NCI-H2107 treated with DMSO at 0.1 percent for 48 hours (cell line): ENCODE measurements around the gene IGFBPL1.
"Not testable (repeated sequence)": the region's sequence is repeated elsewhere in the genome, so short reads cannot be mapped to it uniquely, and the experiment has no call there.

Experiments used
- DNase-seq: peaks from one replicate; lab custom pipeline; 2025; ENCODE audit not compliant: unreplicated experiment; lab: John Stamatoyannopoulos, UW

IGFBPL1 gene

DNA sequence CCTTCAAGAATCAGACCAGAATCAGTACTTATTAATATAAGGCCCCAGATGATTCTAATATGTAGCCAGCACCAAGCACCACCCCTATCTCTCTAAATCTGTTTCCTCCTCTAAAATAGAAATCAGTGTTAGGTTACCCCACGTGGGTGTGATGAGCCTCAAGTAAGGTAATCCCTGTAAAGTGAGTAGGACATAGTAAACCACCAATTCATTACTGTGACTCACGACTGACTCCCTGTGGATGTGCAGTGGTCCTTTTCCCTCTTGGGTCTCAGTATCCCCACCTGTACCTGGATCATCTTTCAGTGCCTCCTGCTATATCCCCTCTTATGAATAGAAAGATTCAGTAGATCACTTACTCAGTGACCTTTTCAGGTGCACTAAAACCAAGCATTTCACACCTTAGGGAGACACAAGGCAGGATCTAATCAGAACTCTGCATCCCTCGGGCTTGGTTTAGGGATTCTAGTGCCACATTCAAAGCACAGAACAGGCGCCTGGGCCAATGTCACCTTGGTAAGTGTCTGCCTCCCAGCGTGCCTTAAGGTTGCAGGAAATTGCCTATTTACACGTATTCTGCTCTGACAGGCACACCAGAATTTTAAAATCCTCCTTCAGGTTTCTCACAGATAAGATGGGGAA lies 43.9 kb downstream of the IGFBPL1 start:
- DNase-seq = peak; percentile 72

DNA sequence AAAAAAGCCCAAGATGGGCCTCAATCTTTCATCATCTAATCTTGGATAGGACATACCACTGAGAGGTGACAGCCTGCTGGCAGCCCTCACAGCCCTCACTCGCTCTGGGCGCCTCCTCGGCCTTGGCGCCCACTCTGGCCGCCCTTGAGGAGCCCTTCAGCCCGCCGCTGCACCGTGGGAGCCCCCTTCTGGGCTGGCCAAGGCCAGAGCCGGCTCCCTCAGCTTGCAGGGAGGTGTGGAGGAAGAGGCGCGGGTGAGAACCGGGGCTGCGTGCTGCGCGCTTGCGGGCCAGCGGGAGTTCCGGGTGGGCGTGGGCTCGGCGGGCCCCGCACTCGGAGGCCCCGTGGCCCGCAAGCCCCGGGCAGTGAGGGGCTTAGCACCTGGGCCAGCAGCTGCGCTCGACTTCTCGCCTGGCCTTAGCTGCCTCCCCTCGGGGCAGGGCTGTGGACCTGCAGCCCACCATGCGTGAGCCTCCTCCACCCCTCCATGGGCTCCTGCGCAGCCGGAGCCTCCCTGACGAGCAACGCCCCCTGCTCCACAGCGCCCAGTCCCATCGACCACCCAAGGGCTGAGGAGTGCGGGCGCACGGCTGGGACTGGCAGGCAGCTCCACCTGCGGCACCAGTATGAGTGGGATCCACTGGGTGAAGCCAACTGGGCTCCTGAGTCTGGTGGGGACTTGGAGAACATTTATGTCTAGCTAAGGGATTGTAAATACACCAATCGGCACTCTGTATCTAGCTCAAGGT lies 46.7 kb downstream of the IGFBPL1 start:
- DNase-seq = not testable (repeated sequence)

DNA sequence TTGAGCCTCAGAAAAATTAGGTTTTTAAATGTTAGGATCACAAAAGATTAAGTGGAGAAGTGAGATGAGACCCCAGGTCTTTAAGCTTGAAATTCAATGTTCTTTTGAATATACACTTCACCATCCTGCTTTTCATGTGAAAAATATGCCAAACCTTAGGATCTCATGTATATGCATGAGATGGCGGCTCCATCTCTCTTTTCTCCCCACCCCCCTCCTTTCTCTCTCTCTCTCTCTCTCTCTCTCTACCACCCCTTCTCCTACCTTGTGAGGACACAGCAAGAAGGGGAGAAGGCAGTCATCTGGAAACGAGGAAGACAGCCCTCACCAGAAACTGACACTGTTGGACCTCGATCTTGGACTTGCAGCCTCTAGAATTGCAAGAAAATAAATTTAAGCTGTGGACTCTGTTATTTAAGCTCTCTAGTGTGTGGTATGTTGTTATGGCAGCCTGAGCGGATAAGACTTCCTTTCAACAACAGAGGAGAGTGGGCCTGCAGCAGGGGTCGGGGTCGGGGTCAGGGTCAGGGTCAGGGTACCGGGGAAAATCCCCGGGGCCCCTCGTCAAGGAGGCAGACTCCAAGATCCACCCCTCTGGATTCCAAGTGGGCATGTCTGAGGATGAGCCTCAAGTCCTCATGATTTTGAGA lies 48.1 kb downstream of the IGFBPL1 start:
- no peak for DNase-seq

DNA sequence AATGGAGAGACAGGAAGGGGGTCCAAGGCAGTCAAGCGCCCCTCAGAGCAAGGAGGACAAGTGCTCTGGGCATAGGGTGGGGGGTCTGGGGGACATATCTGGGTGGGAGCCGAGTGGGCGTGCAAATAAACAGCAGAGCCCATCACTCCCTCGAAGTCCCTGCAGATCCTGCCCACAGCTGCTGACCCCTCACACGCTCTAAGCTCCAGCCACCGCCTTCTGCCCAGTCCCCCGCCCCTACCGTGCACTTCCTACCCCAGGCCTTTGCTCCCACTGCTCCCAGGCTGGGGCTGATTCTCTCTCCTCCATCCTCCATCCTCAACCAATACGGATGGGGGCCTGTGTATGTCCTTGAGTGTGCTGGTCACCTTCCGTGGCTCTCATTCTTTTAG lies 48.7 kb downstream of the IGFBPL1 start:
- DNase-seq = no peak

DNA sequence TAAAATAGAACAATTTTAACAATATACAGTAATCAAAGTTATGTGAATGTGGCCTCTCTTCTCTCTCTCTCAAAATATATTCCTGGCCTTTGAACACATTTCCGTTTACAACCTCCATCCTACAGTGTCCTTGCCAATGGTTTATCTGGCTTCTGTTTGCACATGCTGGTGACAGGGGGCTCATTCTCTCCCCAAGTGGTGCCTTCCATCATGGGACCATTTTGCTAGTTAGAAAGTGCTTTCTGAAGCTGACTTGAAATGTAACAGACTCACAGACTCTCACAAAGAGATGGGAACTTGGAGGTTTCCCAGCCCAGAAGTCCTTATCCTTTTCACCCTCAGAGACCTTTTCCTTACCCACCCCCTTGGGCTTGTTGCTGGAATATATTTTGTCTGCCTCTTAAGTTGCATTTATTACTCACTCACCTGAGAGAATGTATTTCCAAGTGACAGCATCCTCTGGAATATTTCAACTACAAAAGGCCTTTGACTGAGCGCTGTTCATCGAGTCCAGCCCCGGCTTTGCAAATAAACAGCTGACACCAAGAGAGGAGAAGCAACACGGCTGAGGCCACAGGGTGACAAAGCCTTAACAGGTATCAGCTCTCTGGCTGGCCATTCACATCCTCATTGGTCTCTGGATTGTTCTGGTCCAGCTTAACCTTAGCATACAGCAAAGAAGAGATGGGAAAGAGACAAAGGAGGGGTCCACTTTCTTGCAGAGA lies 49.2 kb downstream of the IGFBPL1 start:
- DNase-seq = no peak

DNA sequence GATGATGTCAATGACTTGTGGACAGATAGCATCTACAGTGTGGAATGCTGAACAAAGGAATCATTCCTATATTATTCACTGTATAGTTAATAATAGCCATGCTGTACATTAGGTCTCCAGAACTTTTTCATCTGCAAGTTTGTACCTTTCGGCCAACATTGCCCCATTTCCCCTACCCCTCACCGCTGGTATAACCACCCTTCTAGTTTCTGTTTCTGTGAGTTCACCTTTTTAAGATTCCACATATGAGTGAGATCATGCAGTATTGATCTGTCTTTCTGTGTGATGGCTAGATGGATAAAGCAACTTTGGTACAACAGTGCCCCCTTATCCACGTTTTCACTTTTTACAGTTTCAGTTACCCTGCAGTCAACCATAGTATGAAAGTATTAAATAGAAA lies 50.6 kb downstream of the IGFBPL1 start:
- no peak for DNase-seq

DNA sequence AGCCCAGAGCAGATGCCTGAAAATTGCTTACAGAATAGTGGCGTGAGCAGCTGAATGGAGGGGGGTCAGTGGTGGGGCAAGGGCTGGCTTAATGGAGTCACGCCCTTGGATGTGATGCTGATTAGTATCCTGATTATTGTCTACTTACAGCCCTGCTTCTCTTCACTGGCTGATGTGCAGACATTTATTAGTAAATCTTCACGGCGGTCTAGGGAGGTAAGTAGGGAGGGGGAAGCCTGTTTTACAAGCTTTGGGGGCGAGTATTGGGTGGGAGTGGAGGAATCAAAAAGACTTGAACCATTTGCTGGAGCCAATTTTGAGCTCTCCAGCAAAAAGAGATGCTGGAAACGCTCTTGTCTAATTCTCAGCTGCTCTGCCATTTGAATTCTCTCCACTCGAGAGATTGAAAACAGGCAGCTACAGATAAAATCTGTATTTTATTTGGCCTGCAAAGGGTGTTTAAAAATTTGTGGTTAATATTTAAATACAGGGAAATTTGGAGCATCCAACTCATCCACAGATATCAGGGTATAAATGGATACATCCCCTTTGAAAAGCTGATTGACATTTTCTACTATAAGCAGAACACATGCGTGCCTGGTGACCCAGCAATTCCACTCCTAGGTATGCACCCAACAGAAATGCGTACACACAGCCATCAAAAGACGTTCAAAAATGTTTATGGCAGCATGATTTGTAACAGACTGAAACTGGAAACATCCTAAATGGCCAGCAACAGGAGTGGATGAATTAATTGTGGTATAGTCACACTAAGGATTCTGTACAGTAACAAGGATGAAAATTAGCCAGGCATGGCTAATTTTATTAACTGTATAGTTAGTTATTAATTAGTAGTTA lies 51.3 kb downstream of the IGFBPL1 start:
- no peak for DNase-seq

DNA sequence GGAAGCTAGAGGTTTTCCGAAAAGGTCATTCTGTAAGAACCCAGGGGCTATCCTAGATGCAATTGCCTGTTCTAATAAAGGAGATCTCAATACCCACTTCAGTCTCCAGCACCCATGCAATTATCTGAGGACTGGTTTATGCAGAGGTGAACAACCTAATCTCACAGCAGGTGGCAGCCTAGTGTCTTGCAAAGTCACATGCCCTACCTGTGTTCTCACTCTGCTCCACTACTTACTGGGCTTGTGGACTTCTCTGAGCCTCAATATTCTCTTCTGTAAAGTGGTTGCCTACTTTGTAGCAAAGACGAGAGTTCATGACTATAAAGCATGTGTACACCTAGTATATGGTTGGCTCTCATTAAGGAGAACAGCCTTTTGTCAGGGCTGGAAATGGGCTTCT lies 52.8 kb downstream of the IGFBPL1 start:
- DNase-seq = peak; percentile 66

DNA sequence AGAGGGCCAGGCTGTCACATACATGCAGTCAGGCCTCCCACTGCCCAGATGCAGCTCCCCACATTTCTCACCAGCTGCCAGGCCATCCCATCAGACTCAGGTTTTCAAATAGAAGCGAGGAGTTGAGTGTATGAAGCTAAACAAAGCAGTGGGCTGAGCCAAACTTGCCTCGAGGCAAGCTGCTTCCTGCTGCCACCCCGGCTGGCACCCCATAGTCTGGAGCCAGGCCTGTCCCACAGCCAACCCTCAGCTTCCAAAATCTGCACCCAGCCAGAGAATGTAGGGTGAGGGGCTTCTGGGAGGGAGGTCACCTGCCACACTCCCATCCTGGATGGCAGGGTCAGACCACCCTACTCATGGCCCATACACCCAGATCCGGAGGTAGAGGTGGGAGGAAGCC lies 54.1 kb downstream of the IGFBPL1 start:
- no peak for DNase-seq

DNA sequence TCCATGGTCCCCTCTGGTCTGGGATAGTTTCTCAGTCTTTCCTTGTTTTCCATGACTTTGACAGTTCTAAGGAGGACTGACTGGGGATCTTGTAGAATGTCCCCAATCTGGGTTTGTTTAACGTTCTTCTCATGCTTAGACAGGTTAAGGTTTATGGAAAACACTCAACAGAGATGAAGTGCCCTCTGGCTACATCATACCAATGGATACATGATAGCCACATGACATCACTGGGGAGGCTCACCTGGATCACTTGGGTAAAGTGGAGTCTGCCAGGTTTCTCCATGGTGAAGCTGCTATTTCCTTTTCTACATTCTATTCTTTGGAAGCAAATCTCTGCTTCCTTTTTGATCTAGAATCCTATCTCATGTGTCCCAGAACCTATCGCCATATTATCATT lies 55.5 kb downstream of the IGFBPL1 start:
- no peak for DNase-seq

DNA sequence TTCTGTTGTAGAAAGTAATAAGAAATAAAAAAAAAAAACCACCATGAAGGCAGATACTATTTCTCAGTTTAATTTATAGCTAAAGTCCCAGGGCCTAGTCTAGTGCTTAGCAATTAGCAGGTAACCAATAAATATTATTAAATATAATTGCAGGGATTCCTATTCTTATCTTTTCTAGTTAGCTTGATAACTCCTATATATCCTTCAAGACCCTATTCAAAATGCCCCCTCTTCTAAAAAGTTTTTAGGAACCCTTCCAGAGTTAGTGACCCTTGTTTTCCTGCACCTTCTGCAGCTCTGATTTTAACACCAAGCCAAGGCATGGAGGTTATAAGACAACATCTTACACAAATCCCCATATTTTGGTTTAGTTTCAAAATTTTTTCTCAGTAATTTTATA lies 56.4 kb downstream of the IGFBPL1 start:
- no peak for DNase-seq

DNA sequence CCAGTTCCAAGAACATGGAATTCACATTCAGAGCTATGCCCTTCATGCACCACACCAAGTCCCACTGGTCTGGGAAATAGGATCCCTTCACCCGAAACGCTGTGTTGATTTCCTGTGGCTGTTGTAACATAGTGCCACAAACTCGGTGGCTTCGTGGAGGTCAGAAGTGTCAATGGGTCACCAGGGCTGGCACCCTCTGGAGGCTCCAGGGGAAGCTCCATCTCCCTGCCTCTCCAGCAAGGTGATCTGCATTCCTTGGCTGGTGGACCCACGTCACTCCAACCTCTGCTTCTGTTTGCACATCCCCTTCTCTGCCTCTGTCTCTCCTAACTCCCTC lies 60.7 kb downstream of the IGFBPL1 start:
- DNase-seq = no peak

DNA sequence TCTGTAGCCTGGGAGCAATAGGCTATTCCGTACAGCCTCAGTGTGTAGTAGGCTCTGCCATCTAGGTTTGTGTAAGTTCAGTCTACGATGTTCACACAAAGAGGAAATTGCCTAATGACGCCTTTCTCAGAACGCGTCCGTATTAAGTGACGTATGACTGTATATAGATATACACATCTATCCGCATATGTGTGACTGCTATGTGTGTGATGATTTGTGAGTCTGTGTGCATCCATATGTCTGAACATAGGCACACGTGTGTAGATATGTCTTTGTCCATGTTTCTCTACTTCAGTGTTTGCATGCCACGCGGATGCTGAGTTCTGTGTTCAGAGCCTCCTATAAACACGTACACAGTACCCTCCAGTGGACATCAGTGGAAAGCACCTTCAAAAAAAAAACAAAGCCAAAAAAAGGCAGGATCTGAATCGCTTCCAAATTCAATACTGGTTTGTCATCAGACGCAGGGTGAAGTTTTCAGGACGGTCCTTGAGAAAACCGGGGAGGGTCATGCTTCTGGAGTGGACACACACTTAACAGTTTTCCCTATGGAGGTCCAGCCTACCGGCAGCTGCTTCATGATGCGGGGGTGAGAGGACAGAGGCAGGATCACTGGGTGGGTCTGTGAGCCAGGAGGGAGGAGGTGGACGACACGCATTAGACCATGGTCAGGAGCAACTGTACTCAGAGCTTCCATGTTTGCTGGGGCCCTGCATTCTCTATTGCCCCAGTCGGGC lies 61.2 kb downstream of the IGFBPL1 start:
- DNase-seq = peak; percentile 27

DNA sequence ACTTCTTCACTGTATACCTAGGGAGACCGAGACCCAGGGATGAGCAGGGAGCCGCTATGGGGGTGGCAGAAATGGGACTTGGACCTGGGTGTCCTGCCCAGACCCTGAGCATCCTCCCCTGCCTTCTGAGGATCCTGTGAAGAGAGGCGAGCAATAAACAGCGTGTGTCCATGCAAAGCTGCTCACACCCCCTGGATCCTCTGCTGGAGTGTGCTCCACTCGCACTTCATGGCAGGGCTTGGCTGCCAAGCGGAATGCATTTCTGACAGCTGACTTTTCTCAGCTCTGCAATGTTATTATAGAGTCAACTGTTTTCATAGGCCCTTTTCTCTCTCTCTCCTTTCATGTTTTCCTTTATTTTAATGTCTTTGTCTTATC lies 62.8 kb downstream of the IGFBPL1 start:
- DNase-seq = no peak

DNA sequence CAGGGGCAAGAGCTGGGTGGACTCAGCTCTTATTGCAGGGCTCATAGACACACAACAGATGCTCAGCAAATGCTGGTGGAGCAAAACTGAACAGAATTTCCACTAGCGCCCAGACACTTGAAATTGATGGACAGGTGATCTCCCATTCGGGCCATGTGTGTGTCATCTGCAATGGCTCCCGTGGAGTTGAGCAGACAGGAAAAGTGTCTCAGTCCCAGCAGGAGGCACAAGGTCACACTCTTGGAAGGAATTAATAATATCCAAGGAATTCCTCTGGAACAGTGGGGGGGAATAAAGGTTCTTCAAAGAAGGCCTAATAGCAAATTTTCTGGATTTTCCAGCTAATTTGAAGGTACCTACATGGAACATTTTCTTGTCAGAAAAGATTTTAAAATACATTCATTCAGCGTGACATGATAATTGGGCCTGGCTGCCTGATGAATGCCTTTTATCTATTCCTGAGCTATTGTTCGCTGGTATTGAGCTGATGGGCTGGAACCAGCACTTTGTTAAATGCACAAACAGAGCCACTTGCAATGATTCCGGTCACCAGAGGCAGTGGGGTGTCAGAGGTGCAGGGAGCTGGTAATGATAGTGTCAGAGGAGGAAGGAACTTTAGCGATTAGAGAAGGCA lies 63.3 kb downstream of the IGFBPL1 start:
- DNase-seq = no peak

DNA sequence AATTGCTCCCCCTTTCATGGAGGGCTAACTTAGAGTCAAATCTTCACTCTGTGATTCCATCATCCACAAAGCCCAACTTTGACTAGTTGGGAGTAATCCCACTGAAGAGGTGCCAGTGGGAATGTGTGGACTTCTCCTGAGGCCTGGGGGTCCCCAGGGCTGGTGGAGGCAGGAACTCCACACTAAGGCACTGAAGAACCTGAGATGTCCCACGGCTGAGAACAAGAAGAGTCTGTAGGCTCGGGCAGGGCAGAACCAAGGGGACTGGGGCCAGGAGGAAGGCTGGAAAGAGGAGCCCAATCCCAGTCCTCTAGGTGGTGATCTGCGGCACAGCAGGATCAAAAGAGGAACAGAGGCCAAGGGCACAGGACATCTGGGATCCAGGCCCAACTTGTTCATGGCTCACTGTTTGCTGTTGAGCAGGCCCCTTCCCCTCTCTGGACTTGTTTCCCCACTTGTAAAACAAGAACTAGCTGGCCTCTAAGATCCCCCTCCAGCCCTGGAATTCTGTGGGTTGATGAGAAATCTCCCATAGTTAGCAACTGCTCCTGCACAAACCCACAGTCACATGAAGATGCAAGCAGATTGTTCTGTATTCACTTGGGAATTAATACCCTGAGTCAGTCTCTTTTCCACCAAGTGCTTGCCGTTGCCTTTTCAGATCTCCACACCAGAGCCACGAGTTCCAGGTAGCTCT lies 64.4 kb downstream of the IGFBPL1 start:
- DNase-seq = no peak

DNA sequence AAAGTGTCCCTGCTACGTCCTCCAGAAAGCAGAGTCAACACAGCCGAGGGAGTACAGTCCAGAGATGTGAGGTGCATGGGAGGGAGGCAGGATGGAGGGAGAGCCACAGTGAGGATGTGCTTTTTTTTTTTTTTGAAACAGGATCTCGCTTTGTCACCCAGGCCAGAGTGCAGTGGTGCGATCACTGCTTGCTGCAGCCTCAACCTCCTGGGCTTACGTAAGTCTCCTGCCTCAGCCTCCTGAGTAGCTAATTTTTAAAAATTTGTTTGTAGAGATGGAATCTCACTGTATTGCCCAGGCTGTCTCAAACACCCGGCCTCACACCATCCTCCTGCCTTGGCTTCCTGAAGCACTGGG lies 65.0 kb downstream of the IGFBPL1 start:
- no peak for DNase-seq

DNA sequence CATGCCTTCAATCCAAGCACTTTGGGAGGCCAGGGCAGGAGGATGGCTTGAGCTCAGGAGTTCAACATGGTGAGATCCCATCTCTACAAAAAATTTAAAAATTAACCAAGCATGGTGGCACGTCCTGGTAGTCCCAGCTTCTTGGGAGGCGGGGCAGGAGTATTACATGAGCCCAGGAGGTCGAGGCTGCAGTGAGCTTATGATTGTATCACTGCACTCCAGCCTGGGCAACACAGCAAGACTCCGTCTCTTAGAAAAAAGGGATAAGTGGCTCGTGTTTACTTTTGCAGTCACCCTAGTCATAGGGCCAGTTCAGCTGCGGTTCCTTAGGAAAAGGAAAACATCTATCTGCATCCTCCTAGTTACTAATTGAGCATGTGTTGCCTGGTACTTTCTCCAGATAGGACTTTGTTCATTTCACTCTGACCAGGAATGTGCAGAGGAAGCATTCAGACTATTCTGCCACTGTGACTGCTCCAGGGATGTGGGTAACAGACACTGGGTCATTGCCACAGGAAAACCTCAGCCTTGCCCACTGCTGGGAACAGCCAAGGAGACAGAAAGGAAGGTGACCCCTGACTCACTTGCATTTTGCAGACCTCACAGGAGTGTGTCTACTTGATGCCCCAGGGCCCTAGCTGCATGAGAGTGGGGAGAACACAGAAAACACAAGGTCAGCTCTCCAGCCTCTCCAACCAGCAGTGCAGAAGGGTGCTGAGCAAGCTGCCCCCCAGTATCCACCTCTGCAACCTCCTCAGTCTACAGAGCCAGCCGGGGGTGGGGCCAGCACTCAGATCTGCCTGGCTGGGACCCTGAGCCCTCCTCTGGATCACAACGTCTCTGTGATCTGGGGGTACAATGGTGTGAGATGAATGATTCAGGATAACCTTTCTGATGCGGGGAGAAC lies 65.6 kb downstream of the IGFBPL1 start:
- no peak for DNase-seq
